Calu3 (cell line): Measurements from ENCODE around the gene SRGAP3. TPM values are rescaled to one million over a fixed set of nuclear protein-coding genes. Genes with fewer than 3 reads are reported as not detected.
A peak's percentile ranks its signal among the peaks of the same experiment; 100 is the strongest.

Source experiments
- BruUV-seq: library from RNA; stranded (reverse); fragments of 400-500 nt; replicated peaks from 2 replicates; lab custom pipeline; 2021; lab: Mats Ljungman, UMichigan
- CTCF ChIA-PET: fragments of 300-600 bp; sonication (Branson Sonifier 250); formaldehyde crosslinking; loops from one replicate; lab custom pipeline; 2022; ENCODE audit warnings: antibody characterized with exemption; lab: Charles Lee
- DNase-seq: peaks from one replicate; pipeline ENCODE4 v3.0.0; 2022
- H3K27ac Mint-ChIP-seq: one replicate; pipeline ENCODE4 v1.8.0; 2022; ENCODE audit warnings: mixed read lengths; ENCODE audit not compliant: unreplicated experiment
- H3K27me3 Mint-ChIP-seq: one replicate; pipeline ENCODE4 v1.8.0; 2022; ENCODE audit warnings: mixed read lengths; ENCODE audit not compliant: unreplicated experiment
- H3K36me3 Mint-ChIP-seq: one replicate; pipeline ENCODE4 v1.8.0; 2022; ENCODE audit warnings: mild to moderate bottlenecking, moderate library complexity, mixed read lengths; ENCODE audit not compliant: insufficient read depth, unreplicated experiment
- H3K4me1 Mint-ChIP-seq: one replicate; pipeline ENCODE4 v1.8.0; 2022; ENCODE audit warnings: mild to moderate bottlenecking, low read depth, mixed read lengths; ENCODE audit not compliant: unreplicated experiment
- H3K4me3 Mint-ChIP-seq: one replicate; pipeline ENCODE4 v1.8.0; 2022; ENCODE audit warnings: mild to moderate bottlenecking, low read depth, moderate library complexity, mixed read lengths; ENCODE audit not compliant: unreplicated experiment
- H3K9me3 Mint-ChIP-seq: one replicate; pipeline ENCODE4 v1.8.0; 2022; ENCODE audit warnings: low read depth, mixed read lengths; ENCODE audit not compliant: unreplicated experiment
- CTCF ChIP-seq: fragments of 200-600 bp; IDR thresholded peaks from one replicate; pipeline ENCODE4 v1.8.0; 2022; ENCODE audit warnings: antibody characterized with exemption; ENCODE audit not compliant: unreplicated experiment
- intact Hi-C: fragments of 100-400 bp; cut with micrococcal nuclease; formaldehyde crosslinking; loops from one replicate; pipeline ENCODE4 v1.10.0; 2022; ENCODE audit not compliant: unreplicated experiment
- total RNA-seq: library from RNA; stranded (reverse); gene quantifications from 2 replicates; pipeline ENCODE4 v1.2.3, GENCODE V29; 2022

The SRGAP3 gene
- total RNA-seq, 1 experiment from 2014 or later = 8.2 TPM

- peaks cover 2% of the 10 kb centered on the region for H3K9me3 Mint-ChIP-seq
- no peaks in the 10 kb centered on the region for H3K36me3 Mint-ChIP-seq
- peaks cover 29% of the 10 kb centered on the region for H3K27me3 Mint-ChIP-seq
- H3K4me1 Mint-ChIP-seq = no peaks in the 10 kb centered on the region
- intact Hi-C loops = loop anchor here (1.0 kb wide), 1 partner anchor 96 kb away; no protein-coding TSS in a partner anchor
- H3K4me3 Mint-ChIP-seq = no peak overlapping the region
- DNase-seq = peak; percentile 33
- TF ChIP-seq CTCF = peak; percentile 71
- CTCF ChIA-PET = no interaction called here
- BruUV-seq = no TSS peak
- H3K27ac Mint-ChIP-seq = no peak overlapping the region
These were observed 182.0 kb downstream of the SRGAP3 start for GRCh38 chr3:9067352-9067975.

- Mint-ChIP-seq H3K27ac (no peak overlapping the region), H3K9me3 (peaks cover 4% of the 10 kb centered on the region), H3K27me3 (peaks cover 33% of the 10 kb centered on the region), H3K4me3 (no peak overlapping the region), H3K36me3 (no peaks in the 10 kb centered on the region), H3K4me1 (no peaks in the 10 kb centered on the region)
- intact Hi-C loops = loop anchor here (1.0 kb wide), 1 partner anchor 95 kb away; no protein-coding TSS in a partner anchor
- CTCF ChIA-PET = no interaction called here
- no TSS peak for BruUV-seq
- DNase-seq = no peak
- no peak for TF ChIP-seq CTCF
These were observed 182.7 kb downstream of the SRGAP3 start for GRCh38 chr3:9066775-9067174.

- Mint-ChIP-seq H3K36me3 (no peaks in the 10 kb centered on the region), H3K27me3 (peaks cover 27% of the 10 kb centered on the region), H3K27ac (no peak overlapping the region), H3K4me1 (no peaks in the 10 kb centered on the region), H3K9me3 (peaks cover 4% of the 10 kb centered on the region), H3K4me3 (no peak overlapping the region)
- intact Hi-C loops = no loop called here
- BruUV-seq = no TSS peak
- DNase-seq = no peak
- TF ChIP-seq CTCF = no peak
- CTCF ChIA-PET = no interaction called here
These were observed 183.3 kb downstream of the SRGAP3 start for GRCh38 chr3:9066141-9066540.

- peaks cover 15% of the 10 kb centered on the region for H3K27me3 Mint-ChIP-seq
- H3K27ac Mint-ChIP-seq = no peak overlapping the region
- peaks cover 4% of the 10 kb centered on the region for H3K9me3 Mint-ChIP-seq
- H3K4me3 Mint-ChIP-seq = no peak overlapping the region
- no peaks in the 10 kb centered on the region for H3K4me1 Mint-ChIP-seq
- intact Hi-C loops = no loop called here
- CTCF ChIA-PET = no interaction called here
- no TSS peak for BruUV-seq
- TF ChIP-seq CTCF = no peak
- H3K36me3 Mint-ChIP-seq = no peaks in the 10 kb centered on the region
- DNase-seq = no peak
These were observed 184.6 kb downstream of the SRGAP3 start for GRCh38 chr3:9064850-9065249.
